Measurements from ENCODE around the gene RERE.

DNA sequence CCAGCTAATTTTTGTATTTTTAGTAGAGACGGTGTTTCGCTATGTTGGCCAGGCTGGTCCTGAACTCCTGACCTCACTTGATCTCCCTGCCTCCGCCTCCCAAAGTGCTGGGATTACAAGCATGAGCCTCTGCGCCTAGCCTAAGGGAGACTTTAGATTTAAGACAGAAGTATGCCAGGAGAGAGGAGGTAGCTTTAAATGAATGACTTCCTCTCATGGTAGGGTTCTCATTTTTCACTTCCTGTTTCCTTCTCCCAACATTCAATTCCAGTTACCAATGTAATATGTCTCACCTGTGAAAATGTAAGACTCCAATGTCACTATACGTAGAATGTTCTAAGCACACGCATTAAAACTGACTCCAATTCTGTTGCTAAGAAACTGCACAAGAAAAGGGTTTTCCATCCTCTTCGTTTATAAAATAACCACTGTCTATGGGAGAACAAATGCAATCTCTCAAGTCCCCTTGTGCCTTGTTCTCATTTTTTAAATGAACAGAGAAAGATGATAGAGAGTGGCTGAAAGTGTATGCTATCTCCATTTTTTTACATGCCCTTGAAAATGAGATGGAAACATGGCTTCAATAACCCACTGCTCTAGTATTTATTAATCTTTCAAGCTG lies 359.6 kb downstream of the RERE start:
- TF ChIP-seq, protein P1, sequence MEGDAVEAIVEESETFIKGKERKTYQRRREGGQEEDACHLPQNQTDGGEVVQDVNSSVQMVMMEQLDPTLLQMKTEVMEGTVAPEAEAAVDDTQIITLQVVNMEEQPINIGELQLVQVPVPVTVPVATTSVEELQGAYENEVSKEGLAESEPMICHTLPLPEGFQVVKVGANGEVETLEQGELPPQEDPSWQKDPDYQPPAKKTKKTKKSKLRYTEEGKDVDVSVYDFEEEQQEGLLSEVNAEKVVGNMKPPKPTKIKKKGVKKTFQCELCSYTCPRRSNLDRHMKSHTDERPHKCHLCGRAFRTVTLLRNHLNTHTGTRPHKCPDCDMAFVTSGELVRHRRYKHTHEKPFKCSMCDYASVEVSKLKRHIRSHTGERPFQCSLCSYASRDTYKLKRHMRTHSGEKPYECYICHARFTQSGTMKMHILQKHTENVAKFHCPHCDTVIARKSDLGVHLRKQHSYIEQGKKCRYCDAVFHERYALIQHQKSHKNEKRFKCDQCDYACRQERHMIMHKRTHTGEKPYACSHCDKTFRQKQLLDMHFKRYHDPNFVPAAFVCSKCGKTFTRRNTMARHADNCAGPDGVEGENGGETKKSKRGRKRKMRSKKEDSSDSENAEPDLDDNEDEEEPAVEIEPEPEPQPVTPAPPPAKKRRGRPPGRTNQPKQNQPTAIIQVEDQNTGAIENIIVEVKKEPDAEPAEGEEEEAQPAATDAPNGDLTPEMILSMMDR (IDR thresholded peaks at IDR 0.05; ENCODE audit: insufficient read depth, low read length, poor library complexity, severe bottlenecking): no peak
- TF ChIP-seq EZH2phosphoT487 (conservative IDR thresholded peaks at IDR 0.05; ENCODE audit: low read length): no peak

All from SU-DHL-6 (cell line).